Mesothelial cell of epicardium (in vitro differentiated cells): ENCODE measurements around the gene FAM185A. TPM values are rescaled to one million over a fixed set of nuclear protein-coding genes. Genes with fewer than 3 reads are reported as not detected.
"Not testable (repeated sequence)": the region's sequence is repeated elsewhere in the genome, so short reads cannot be mapped to it uniquely, and the experiment has no call there.

Experiments used
- DNase-seq, 2 experiments: peaks; one replicate each; pipeline ENCODE4 v3.0.0; 2021; ENCODE audit warnings: low spot score in 2 of 2; ENCODE audit not compliant: unreplicated experiment in 2 of 2
- H3K27ac Mint-ChIP-seq: 2 replicates; pipeline ENCODE4 v1.8.0; 2021; ENCODE audit warnings: mixed read lengths
- H3K27me3 Mint-ChIP-seq: 2 replicates; pipeline ENCODE4 v1.8.0; 2021; ENCODE audit warnings: low read depth, mixed read lengths
- H3K36me3 Mint-ChIP-seq: 2 replicates; pipeline ENCODE4 v1.8.0; 2021; ENCODE audit warnings: mixed read lengths
- H3K4me1 Mint-ChIP-seq: 2 replicates; pipeline ENCODE4 v1.8.0; 2021; ENCODE audit warnings: mixed read lengths
- H3K4me3 Mint-ChIP-seq: 2 replicates; pipeline ENCODE4 v1.8.0; 2021; ENCODE audit warnings: mild to moderate bottlenecking, moderate library complexity, mixed read lengths
- H3K9me3 Mint-ChIP-seq: 2 replicates; pipeline ENCODE4 v1.8.0; 2021; ENCODE audit warnings: mixed read lengths
- total RNA-seq: library from RNA; stranded (reverse); gene quantifications from 3 replicates; pipeline ENCODE4 v1.2.1, GENCODE V29; 2021
- TF ChIP-seq, protein P1 (sequence below): fragments of 200-600 bp; sonication (generic); IDR thresholded peaks from one replicate; pipeline ENCODE4 v1.5.0; 2021; ENCODE audit warnings: antibody characterized with exemption; ENCODE audit not compliant: unreplicated experiment

Gene FAM185A
- total RNA-seq, 1 donor from 2014 or later, result 11.6 TPM

DNA sequence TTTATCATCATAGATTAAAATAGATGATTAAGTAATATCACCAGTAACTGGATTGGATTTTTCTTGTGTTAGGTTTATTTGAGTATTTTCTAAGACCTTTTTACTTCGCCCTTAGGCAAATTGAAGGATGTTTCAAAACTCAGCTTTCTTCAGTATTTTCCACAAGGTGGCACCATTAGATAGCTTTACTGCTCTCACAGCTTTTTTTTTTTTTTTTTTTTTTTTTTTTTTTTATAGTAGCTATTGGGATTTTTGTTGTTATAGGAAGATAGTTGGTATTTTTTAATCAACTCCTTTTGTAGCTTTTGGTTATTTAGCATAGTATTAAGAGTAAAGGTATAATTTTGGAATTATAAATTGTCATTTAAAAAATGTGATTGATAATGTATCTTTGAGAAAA lies 9.4 kb downstream of the FAM185A start:
- TF ChIP-seq, protein P1, sequence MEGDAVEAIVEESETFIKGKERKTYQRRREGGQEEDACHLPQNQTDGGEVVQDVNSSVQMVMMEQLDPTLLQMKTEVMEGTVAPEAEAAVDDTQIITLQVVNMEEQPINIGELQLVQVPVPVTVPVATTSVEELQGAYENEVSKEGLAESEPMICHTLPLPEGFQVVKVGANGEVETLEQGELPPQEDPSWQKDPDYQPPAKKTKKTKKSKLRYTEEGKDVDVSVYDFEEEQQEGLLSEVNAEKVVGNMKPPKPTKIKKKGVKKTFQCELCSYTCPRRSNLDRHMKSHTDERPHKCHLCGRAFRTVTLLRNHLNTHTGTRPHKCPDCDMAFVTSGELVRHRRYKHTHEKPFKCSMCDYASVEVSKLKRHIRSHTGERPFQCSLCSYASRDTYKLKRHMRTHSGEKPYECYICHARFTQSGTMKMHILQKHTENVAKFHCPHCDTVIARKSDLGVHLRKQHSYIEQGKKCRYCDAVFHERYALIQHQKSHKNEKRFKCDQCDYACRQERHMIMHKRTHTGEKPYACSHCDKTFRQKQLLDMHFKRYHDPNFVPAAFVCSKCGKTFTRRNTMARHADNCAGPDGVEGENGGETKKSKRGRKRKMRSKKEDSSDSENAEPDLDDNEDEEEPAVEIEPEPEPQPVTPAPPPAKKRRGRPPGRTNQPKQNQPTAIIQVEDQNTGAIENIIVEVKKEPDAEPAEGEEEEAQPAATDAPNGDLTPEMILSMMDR, result peak; percentile 41
- not testable (repeated sequence) for H3K27me3 Mint-ChIP-seq, H3K4me1 Mint-ChIP-seq, H3K27ac Mint-ChIP-seq, H3K4me3 Mint-ChIP-seq, H3K9me3 Mint-ChIP-seq, H3K36me3 Mint-ChIP-seq, DNase-seq

DNA sequence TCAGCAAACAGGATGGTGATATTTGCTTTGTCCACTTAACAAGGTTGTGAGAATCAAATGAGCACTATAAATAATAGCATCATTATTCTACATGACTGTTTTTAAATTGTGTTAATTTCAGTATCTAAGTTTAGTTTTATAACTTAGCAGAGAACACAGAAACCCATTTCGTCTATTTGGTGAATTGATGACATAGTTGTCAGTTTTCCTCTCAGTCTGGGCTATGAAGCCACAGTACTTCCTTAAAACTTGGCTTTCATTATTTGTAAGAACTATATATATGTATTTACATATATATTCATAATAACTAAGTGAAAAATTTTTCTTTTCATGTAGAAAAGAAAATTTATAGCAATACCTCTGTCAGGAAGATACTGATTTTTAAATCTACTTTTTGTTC lies 11.1 kb downstream of the FAM185A start:
- H3K9me3 Mint-ChIP-seq, H3K4me3 Mint-ChIP-seq, H3K27me3 Mint-ChIP-seq, H3K27ac Mint-ChIP-seq, H3K4me1 Mint-ChIP-seq, DNase-seq, H3K36me3 Mint-ChIP-seq: not testable (repeated sequence)

DNA sequence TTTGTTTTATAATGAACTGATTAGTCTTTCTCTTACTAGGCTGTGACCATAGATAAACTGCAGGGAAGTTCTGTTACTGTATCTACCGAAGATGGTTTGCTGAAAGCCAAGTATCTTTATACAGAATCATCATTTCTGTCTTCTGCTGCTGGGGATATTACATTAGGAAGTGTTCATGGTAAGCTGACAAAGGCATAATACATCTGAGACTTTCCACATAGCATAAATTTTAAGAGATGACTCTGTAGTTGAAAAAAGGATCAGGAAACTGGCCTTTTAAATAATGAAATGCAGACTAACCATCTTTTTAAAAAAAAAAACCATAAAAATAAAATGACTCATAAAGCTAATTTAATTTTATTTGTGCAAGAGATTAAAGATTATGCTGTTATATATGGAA lies 12.4 kb downstream of the FAM185A start:
- H3K27ac Mint-ChIP-seq, result not testable (repeated sequence)

DNA sequence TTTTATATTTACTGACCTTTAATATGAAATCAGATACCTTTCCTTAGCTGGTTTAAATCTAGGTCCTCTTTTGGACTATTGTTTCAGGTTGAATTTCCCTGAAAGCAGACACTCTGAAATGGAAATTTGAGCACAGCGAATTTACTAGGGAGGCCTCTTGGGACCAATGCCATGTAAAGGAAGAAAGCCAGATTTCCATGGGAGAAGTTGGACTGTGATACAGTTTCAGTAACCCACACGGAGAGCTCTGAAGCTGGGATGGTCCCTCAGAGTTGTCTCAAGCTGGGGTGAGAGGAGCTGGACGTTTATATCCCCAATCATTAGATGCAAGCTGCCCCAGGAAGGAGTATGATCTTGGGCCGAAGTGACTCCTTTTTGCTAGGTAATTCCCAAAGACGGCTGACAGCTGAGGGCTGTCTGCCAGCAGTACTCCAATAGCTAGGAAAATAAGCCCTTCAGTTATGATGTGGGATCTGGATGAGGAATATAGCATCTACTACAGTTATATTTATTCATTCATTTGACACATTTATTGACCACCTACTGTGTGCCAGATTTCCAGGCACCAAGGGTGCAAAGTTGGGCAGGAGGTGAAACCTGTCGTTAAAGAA lies 14.6 kb downstream of the FAM185A start:
- not testable (repeated sequence) for H3K9me3 Mint-ChIP-seq, H3K4me1 Mint-ChIP-seq, H3K27me3 Mint-ChIP-seq, H3K4me3 Mint-ChIP-seq, H3K36me3 Mint-ChIP-seq, DNase-seq
- H3K27ac Mint-ChIP-seq, result peak overlapping the region; percentile 64

More for the DNA sequence above, 12.4 kb downstream of the FAM185A start:
- H3K27me3 Mint-ChIP-seq, H3K4me1 Mint-ChIP-seq, H3K36me3 Mint-ChIP-seq, H3K9me3 Mint-ChIP-seq, DNase-seq, H3K4me3 Mint-ChIP-seq: not testable (repeated sequence)

DNA sequence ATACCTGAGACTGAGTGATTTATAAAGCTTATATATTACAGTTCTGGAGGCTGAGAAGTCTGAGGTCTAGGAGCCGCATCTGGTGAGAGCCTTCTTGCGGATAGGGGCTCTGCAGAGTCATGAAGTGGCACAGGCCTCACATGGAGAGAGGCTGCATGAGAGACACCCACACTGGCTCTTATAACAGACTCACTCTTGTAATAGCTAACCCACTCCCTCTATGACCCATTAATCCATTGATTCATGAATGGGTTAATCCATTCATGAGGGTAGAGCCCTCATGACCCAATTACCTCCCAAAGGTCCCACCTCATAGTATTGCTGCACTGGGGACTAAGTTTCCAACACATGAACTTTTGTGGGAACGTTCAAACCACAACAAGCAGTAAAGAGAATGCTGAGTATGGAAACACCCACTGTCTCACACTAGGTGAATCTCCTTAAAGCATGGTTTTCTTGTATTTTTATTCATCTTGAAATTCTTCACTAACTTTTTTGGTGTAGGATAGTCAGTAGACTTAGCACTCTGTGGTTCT lies 20.9 kb downstream of the FAM185A start:
- DNase-seq, H3K27me3 Mint-ChIP-seq, H3K36me3 Mint-ChIP-seq, H3K4me3 Mint-ChIP-seq, H3K9me3 Mint-ChIP-seq, H3K4me1 Mint-ChIP-seq, H3K27ac Mint-ChIP-seq: not testable (repeated sequence)

DNA sequence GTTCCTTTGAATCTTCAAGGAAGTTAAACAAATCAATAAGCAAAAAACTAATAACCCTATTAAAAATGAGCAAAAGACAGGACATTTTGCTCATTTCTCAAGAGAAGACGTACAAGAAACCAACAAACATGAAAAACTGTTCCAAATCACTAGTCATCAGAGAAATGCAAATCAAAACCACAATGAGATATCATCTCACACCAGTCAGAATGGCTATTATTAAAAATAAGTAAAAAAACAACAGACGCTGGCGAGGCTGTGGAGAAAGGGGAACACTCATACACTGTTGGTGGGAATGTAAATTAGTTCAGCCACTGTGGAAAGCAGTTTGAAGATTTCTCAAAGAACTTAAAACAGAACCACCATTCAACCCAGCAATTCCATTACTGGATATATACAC lies 21.7 kb downstream of the FAM185A start:
- not testable (repeated sequence) for H3K4me1 Mint-ChIP-seq, H3K27ac Mint-ChIP-seq, H3K27me3 Mint-ChIP-seq, H3K36me3 Mint-ChIP-seq, H3K4me3 Mint-ChIP-seq, DNase-seq, H3K9me3 Mint-ChIP-seq

DNA sequence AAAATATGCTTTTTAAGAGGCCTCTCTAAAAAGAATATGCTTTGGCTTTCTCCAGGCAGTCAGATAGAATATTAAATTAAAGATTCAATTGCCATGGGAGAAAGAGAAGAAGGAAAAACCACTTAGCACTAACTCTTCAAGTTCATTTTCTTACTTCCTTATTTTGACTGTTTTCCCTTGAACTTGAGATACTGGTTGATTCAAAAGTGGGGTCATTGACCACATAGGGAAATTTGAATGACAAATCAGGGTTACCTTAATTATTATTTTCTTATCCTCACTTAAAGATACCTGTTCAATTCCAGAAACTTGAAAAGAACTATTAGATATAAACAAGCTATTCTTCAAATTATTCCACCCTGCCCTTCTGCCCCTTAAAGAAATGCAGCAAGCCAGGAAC lies 27.4 kb downstream of the FAM185A start:
- Mint-ChIP-seq H3K36me3 (peaks cover 29% of the 10 kb centered on the region), H3K9me3 (peaks cover 15% of the 10 kb centered on the region)
- not testable (repeated sequence) for H3K27me3 Mint-ChIP-seq, H3K4me1 Mint-ChIP-seq, H3K27ac Mint-ChIP-seq, H3K4me3 Mint-ChIP-seq, DNase-seq

DNA sequence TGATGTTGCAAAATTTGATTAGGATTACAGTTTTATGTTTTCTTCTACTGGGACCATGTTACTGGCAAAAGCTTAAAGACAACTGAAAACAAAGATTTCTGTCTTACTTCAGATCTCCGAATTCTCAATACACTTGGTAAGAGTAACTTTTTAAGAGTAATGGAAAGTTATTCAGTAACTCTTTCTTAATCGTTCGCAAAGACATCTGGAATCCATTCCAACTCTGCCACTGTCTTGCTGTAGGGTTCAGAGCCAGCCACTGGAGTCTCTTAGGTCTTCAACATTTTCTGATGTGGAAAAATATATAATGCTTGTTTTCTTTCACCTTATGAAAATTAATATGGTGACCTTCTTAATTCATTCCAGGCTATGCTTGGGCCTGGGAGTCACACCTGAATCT lies 29.9 kb downstream of the FAM185A start:
- Mint-ChIP-seq H3K9me3 (peaks cover 13% of the 10 kb centered on the region), H3K36me3 (peaks cover 33% of the 10 kb centered on the region)
- H3K4me3 Mint-ChIP-seq, H3K27ac Mint-ChIP-seq, DNase-seq, H3K27me3 Mint-ChIP-seq, H3K4me1 Mint-ChIP-seq: not testable (repeated sequence)

DNA sequence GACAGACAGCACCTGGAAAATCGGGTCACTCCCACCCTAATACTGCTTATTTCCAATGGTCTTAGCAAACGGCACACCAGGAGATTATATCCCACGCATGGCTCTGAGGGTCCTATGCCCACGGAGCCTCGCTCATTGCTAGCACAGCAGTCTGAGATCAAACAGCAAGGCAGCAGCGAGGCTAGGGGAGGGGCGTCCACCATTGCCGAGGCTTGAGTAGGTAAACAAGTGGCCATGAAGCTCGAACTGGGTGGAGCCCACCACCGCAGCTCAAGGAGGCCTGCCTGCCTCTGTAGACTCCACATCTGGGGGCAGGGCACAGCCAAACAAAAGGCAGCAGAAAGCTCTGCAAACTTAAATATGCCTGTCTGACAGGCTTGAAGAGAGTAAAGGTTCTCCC lies 32.1 kb downstream of the FAM185A start:
- H3K9me3 Mint-ChIP-seq, H3K4me3 Mint-ChIP-seq, H3K4me1 Mint-ChIP-seq, H3K27ac Mint-ChIP-seq, DNase-seq, H3K27me3 Mint-ChIP-seq: not testable (repeated sequence)
- peaks cover 30% of the 10 kb centered on the region for H3K36me3 Mint-ChIP-seq

DNA sequence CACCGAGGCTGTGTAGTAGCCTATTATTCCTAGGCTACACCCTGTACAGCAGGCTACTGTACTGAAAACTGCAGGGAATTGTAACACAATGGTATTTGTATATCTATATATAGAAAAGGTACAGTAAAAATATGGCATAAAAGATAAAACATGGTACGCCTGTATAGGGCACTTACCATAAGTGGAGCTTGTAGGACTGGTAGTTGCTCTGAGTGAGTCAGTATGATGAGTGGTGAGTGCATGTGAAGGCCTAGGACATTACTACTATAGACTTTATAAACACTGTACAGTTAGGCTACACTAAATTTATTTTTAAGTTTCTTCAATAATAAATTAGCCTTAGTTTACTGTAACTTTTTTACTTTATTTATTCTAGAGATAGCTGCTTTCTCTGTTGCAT lies 40.0 kb downstream of the FAM185A start:
- H3K36me3 Mint-ChIP-seq, H3K27ac Mint-ChIP-seq: not testable (repeated sequence)

DNA sequence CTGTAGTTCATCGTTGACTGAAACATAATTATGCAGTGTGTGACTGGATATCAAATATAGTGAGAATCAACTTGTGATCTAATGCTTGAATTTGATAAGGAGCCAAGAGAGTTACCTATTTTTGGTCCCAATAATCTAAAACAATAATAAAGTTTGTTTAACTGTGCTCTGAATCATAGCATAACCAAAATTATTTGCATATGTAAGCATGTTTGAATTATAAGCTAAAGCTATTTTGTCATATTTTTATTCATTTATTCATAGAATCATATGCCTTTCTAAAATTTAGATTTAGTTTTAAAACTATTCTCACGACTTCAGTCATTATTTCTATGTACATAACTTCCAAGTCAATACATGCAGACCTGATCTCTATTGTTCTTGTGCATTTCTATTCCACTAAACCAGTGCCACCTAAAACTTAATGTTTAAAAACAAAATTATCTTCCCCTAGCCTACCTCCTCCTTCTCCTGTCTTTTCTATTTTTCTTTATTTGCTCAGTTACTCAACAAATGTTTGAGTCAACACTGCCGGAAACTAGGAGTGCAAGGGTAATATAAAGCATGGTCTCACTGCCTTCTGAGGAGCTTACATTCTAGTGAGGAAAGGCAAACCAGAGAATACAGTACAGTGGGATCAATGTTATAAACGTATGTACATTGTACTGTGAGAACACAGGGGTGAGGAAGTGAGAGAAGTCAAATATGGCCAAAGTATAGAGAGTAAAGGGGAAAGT lies 41.7 kb downstream of the FAM185A start:
- not testable (repeated sequence) for DNase-seq, H3K4me3 Mint-ChIP-seq, H3K4me1 Mint-ChIP-seq, H3K27me3 Mint-ChIP-seq, H3K9me3 Mint-ChIP-seq
- Mint-ChIP-seq H3K27ac (peak overlapping the region; percentile 13), H3K36me3 (peaks cover 10% of the 10 kb centered on the region)

More for the DNA sequence above, 40.0 kb downstream of the FAM185A start:
- not testable (repeated sequence) for H3K4me1 Mint-ChIP-seq, H3K4me3 Mint-ChIP-seq, H3K9me3 Mint-ChIP-seq, H3K27me3 Mint-ChIP-seq, DNase-seq

DNA sequence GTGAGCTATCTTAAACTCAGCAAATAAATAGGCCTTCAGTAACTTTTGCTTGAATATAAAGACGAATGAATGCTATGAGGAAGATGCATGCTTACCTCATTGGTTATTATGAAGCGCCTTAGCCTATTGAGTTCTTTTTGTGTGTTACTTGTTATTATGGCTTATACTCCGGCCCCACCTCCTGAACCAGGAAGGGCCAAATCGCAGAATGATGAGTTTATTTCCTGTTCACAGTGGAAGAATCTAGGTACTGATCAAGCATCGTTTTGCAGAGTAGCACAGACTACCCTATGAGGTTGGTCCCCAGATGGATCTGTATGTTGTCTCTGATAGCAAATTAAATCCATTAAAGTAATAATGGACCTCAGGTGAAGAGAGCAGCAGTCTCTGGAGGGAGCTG lies 42.6 kb downstream of the FAM185A start:
- H3K4me1 Mint-ChIP-seq, H3K9me3 Mint-ChIP-seq, DNase-seq, H3K4me3 Mint-ChIP-seq, H3K27ac Mint-ChIP-seq, H3K27me3 Mint-ChIP-seq: not testable (repeated sequence)
- peaks cover 14% of the 10 kb centered on the region for H3K36me3 Mint-ChIP-seq

DNA sequence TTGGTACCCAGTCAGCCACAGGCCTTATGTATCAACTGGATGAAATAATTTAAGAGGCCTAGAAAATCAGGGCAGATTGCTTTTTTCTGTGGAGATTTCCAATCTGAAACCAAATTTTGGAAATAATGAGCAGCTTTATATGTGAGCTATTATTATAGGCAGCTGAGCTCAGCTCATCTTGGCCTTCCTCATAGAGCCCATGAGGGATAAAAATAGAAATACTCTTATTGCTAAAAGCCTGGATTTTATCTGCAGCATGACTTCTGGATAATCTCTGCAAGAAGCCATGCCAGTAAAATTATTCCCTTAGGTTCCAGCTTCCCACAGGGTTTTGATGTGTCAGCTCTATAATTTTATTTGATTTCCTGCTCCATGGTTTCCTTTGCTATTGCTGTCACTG lies 43.0 kb downstream of the FAM185A start:
- H3K4me3 Mint-ChIP-seq, H3K27me3 Mint-ChIP-seq, H3K4me1 Mint-ChIP-seq, DNase-seq, H3K9me3 Mint-ChIP-seq, H3K27ac Mint-ChIP-seq: not testable (repeated sequence)
- H3K36me3 Mint-ChIP-seq, result peaks cover 18% of the 10 kb centered on the region
